PC-3 (cell line): Measurements from ENCODE around the gene CPVL. TPM values are rescaled to one million over a fixed set of nuclear protein-coding genes. Genes with fewer than 3 reads are reported as not detected.
"Not testable (repeated sequence)": the region's sequence is repeated elsewhere in the genome, so short reads cannot be mapped to it uniquely, and the experiment has no call there.

Experiments used
- ATAC-seq: fragments of 200-7000 bp; cut with Tn5 transposase; 2 replicates; pipeline ENCODE4 v1.9.1; 2020; ENCODE audit warnings: mild to moderate bottlenecking, moderate library complexity
- BruUV-seq: library from RNA; stranded (reverse); fragments of 400-500 nt; replicated peaks from 2 replicates; lab custom pipeline; 2021; lab: Mats Ljungman, UMichigan
- CTCF ChIA-PET: fragments of 300-600 bp; sonication (Branson Sonifier 250); formaldehyde crosslinking; loops from one replicate; lab custom pipeline; 2022; ENCODE audit warnings: antibody characterized with exemption; lab: Charles Lee
- POLR2A ChIA-PET: fragments of 300-600 bp; sonication (Branson Sonifier 250); formaldehyde crosslinking; loops from one replicate; lab custom pipeline; 2022; ENCODE audit warnings: antibody characterized with exemption; ENCODE audit not compliant: unreplicated experiment; lab: Charles Lee
- DNase-seq: peaks from one replicate; pipeline ENCODE4 v3.0.0-alpha.2; 2015
- H2AFZ ChIP-seq: fragments of 300-600 bp; sonication (generic); 2 replicates; pipeline ENCODE4 v1.6.0; 2016; ENCODE audit warnings: antibody characterized with exemption, low read length
- H3F3A ChIP-seq: fragments of 300-600 bp; sonication (generic); one replicate; pipeline ENCODE4 v1.6.0; 2017; ENCODE audit warnings: antibody characterized with exemption, low read length, control low read depth, mild to moderate bottlenecking; ENCODE audit not compliant: unreplicated experiment
- H3K27ac ChIP-seq: fragments of 300-600 bp; sonication (generic); 2 replicates; pipeline ENCODE4 v1.5.1; 2016; ENCODE audit warnings: mild to moderate bottlenecking, low read length
- H3K27me3 ChIP-seq: fragments of 300-600 bp; sonication (generic); 2 replicates; pipeline ENCODE4 v1.6.1; 2016; ENCODE audit warnings: low read length, mixed read lengths
- H3K36me3 ChIP-seq: fragments of 300-600 bp; sonication (generic); 2 replicates; pipeline ENCODE4 v1.6.1; 2016; ENCODE audit warnings: low read depth, mixed run types, low read length, mixed read lengths
- H3K4me1 ChIP-seq: fragments of 300-600 bp; sonication (generic); 2 replicates; pipeline ENCODE4 v1.5.1; 2016; ENCODE audit warnings: low read length; ENCODE audit not compliant: insufficient read depth
- H3K4me2 ChIP-seq: fragments of 300-600 bp; sonication (generic); 2 replicates; pipeline ENCODE4 v1.6.0; 2016; ENCODE audit warnings: low read length
- H3K4me3 ChIP-seq: fragments of 300-600 bp; sonication (generic); 2 replicates; pipeline ENCODE4 v1.5.1; 2016; ENCODE audit warnings: mild to moderate bottlenecking, low read length, mixed read lengths
- H3K79me2 ChIP-seq: fragments of 300-600 bp; sonication (generic); 2 replicates; pipeline ENCODE4 v1.6.1; 2017; ENCODE audit warnings: low read length, mixed read lengths
- H3K9ac ChIP-seq: fragments of 300-600 bp; sonication (generic); 2 replicates; pipeline ENCODE4 v1.6.0; 2016; ENCODE audit warnings: mild to moderate bottlenecking, low read length
- H3K9me2 ChIP-seq: fragments of 300-600 bp; sonication (generic); replicated peaks from 2 replicates; pipeline ENCODE4 v1.6.1; 2016; ENCODE audit warnings: mixed run types, low read length, mixed read lengths
- H3K9me3 ChIP-seq: fragments of 300-600 bp; sonication (generic); 2 replicates; pipeline ENCODE4 v1.6.1; 2016; ENCODE audit warnings: low read length, mixed read lengths
- H4K20me1 ChIP-seq: fragments of 300-600 bp; sonication (generic); 2 replicates; pipeline ENCODE4 v1.6.1; 2016; ENCODE audit warnings: low read length, mixed read lengths
- EZH2 ChIP-seq: fragments of 300-600 bp; sonication (generic); IDR thresholded peaks from one replicate; pipeline ENCODE4 v1.6.1; 2017; ENCODE audit warnings: antibody characterized with exemption, mild to moderate bottlenecking, low read length; ENCODE audit not compliant: unreplicated experiment
- EZH2phosphoT487 ChIP-seq: fragments of 300-600 bp; sonication (generic); IDR thresholded peaks from 2 replicates; pipeline ENCODE4 v1.6.1; 2018; ENCODE audit warnings: mild to moderate bottlenecking, antibody characterized with exemption, low read length, borderline replicate concordance
- intact Hi-C: fragments of 100-400 bp; cut with micrococcal nuclease; formaldehyde crosslinking; loops from 2 replicates; pipeline ENCODE4 v1.9.0; 2023
- total RNA-seq: library from RNA; depleted of rRNA; stranded (reverse); fragments of >200 nt; gene quantifications from 2 replicates; pipeline ENCODE4 v1.2.3, GENCODE V29; 2014
- TF ChIP-seq, protein P1 (sequence below): fragments of 300-600 bp; sonication (generic); conservative IDR thresholded peaks from 2 replicates; pipeline ENCODE4 v1.5.1; 2017; ENCODE audit warnings: antibody characterized with exemption, low read depth, mild to moderate bottlenecking, low read length

CPVL gene
- total RNA-seq, 1 experiment from 2014 or later = 14.7 TPM

DNA sequence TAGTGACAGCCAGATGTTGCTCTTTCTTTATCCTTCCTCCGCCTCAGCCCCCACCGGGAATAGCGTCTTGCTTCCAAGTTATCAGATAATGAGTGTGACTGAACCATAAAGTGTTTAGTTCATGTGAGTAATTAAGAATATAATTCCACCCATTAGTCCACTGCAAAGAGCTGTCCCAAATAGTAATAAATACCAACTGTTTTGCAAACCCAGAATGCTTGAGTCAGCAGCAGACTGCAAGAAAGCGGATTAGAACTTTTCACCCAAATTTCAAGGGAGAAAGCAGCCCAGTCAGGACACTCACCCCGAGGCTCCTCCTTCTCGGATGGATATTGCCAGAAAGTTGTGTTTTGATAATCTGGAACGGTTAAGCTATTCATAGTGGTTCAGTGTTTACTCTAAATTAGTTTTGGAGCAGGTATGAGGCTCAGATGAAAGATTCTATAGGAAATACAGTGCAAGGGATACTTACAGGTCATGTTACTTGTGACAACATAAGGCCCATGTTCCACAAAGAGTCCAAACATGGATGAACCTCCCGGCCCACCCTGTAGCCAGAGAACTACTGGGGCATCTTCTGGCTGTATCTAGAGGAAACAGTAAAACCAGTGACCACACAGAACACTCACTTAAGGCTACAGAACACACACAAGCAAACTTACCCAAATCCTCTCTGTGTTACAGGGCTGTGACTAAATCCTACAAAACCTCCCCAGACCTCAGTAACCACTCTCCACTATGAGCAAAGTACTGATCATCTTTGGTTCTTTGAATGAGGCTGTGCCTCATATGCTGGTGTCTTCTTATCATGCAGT is 50.5 kb downstream of the CPVL start:
- Histone ChIP-seq H3K79me2 (no peaks in the 10 kb centered on the region), H3K4me3 (no peak overlapping the region), H2AFZ (no peak overlapping the region), H3K4me2 (no peak overlapping the region), H3K4me1 (no peaks in the 10 kb centered on the region), H3K27me3 (no peaks in the 10 kb centered on the region), H3K9me3 (no peaks in the 10 kb centered on the region), H3F3A (no peaks in the 10 kb centered on the region), H3K9ac (no peak overlapping the region), H3K36me3 (no peaks in the 10 kb centered on the region), H3K27ac (no peak overlapping the region), H4K20me1 (no peaks in the 10 kb centered on the region), H3K9me2 (no peaks in the 10 kb centered on the region)
- intact Hi-C loops = no loop called here
- DNase-seq (no peak), ATAC-seq (peak; percentile 58)
- no TSS peak for BruUV-seq
- TF ChIP-seq EZH2phosphoT487 (no peak), EZH2 (no peak)
- TF ChIP-seq, protein P1, sequence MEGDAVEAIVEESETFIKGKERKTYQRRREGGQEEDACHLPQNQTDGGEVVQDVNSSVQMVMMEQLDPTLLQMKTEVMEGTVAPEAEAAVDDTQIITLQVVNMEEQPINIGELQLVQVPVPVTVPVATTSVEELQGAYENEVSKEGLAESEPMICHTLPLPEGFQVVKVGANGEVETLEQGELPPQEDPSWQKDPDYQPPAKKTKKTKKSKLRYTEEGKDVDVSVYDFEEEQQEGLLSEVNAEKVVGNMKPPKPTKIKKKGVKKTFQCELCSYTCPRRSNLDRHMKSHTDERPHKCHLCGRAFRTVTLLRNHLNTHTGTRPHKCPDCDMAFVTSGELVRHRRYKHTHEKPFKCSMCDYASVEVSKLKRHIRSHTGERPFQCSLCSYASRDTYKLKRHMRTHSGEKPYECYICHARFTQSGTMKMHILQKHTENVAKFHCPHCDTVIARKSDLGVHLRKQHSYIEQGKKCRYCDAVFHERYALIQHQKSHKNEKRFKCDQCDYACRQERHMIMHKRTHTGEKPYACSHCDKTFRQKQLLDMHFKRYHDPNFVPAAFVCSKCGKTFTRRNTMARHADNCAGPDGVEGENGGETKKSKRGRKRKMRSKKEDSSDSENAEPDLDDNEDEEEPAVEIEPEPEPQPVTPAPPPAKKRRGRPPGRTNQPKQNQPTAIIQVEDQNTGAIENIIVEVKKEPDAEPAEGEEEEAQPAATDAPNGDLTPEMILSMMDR = no peak
- POLR2A ChIA-PET = no interaction called here
- CTCF ChIA-PET = interaction anchor here (0.6 kb wide), 1 partner anchor 136 kb away, joined by 4 read pairs; no protein-coding TSS in a partner anchor

DNA sequence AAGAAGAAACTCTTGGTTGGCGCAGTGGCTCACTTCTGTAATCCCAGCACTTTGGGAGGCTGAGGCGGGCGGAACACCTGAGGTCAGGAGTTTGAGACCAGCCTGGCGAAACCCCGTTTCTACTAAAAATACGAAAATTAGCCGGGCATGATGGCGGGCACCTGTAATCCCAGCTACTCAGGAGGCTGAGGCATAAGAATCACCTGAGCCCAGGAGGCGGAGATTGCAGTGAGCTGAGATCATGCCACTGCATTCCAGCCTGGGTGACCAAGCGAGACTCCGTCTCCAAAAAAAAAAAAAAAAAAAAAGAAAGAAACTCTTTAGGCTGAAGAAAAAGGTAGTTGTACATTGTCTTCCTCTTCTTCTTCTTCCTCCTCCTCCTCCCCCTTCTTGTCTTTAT is 53.2 kb downstream of the CPVL start:
- H3K9me3 ChIP-seq, H3F3A ChIP-seq, H3K9ac ChIP-seq, H3K4me3 ChIP-seq, H3K9me2 ChIP-seq, POLR2A ChIA-PET, CTCF ChIA-PET, BruUV-seq, DNase-seq, H4K20me1 ChIP-seq, H3K79me2 ChIP-seq, H3K27me3 ChIP-seq, intact Hi-C loops, H2AFZ ChIP-seq, H3K27ac ChIP-seq, H3K36me3 ChIP-seq, H3K4me1 ChIP-seq, H3K4me2 ChIP-seq, ATAC-seq: not testable (repeated sequence)

GRCh38 chr7:29091715-29092114 is 54.6 kb downstream of the CPVL start:
- Histone ChIP-seq H3K9ac (no peak overlapping the region), H3K4me2 (no peak overlapping the region), H3K9me2 (no peaks in the 10 kb centered on the region), H4K20me1 (no peaks in the 10 kb centered on the region), H3K79me2 (no peaks in the 10 kb centered on the region), H3K4me1 (no peaks in the 10 kb centered on the region), H3F3A (no peaks in the 10 kb centered on the region), H3K27me3 (no peaks in the 10 kb centered on the region), H3K4me3 (no peak overlapping the region), H3K9me3 (no peaks in the 10 kb centered on the region), H3K36me3 (no peaks in the 10 kb centered on the region), H2AFZ (no peak overlapping the region), H3K27ac (no peak overlapping the region)
- no peak for DNase-seq
- no TSS peak for BruUV-seq
- POLR2A ChIA-PET = no interaction called here
- TF ChIP-seq EZH2 (no peak), EZH2phosphoT487 (no peak)
- TF ChIP-seq, protein P1 = no peak
- no peak for ATAC-seq
- intact Hi-C loops = no loop called here
- CTCF ChIA-PET = interaction anchor here (0.7 kb wide), 1 partner anchor 135 kb away, joined by 4 read pairs; no protein-coding TSS in a partner anchor
